Colon (tissue), 2 donors: ENCODE measurements around the gene DNAJC5.
"Not testable (repeated sequence)": the region's sequence is repeated elsewhere in the genome, so short reads cannot be mapped to it uniquely, and the experiment has no call there.

Source experiments
- FAIRE-seq: peaks from 2 replicates; lab custom pipeline; 2012; peaks lifted over from hg19 to GRCh38; lab: Jason Lieb, UNC
- donor health status: control.
- donor health status: control.

The DNAJC5 gene, protein sequence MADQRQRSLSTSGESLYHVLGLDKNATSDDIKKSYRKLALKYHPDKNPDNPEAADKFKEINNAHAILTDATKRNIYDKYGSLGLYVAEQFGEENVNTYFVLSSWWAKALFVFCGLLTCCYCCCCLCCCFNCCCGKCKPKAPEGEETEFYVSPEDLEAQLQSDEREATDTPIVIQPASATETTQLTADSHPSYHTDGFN

GRCh38 chr20:63894358-63895201, at the start of gene DNAJC5:
Gene DNAJC5, plus strand, starts transcription at chr20:63895126. Its CDS starts 33,220 bp downstream, at chr20:63928346.
- FAIRE-seq = no peak

DNA sequence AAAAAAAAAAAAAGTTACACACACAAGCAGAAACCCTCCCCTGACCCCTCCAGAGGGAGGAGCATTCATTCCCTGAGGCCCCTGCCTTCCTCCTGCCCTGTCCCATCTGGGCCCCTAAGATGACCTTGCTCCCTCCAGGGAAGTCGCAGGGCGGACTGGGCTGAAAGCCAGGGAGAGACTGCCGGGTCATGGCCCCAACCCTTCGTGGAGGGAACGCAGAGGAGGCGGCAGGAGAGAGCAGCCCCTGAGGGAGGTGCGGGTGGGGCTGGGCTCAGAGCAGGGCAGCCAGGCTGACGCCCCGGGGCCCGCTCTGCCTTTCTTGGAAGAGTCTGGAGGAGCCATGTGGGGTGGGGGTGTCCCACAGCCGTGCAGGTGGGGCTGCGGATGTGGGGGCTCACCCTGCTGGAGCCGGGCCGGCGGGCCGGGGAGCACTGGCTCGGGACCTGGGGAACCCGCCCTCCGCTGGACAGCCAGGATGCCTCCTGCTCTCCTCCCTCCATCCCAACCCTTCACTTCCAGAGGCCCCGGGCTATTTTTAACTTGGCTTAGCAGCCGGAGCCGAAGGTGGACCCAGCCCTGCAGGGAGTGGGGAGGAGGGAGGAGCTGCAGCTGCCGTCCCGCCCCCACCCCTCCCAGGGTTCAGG, 48.7 kb upstream of the DNAJC5 start:
- FAIRE-seq = no peak

GRCh38 chr20:63846888-63847236, 48.1 kb upstream of the DNAJC5 start:
- FAIRE-seq = no peak

GRCh38 chr20:63847237-63848002, 47.5 kb upstream of the DNAJC5 start:
- FAIRE-seq = no peak

DNA sequence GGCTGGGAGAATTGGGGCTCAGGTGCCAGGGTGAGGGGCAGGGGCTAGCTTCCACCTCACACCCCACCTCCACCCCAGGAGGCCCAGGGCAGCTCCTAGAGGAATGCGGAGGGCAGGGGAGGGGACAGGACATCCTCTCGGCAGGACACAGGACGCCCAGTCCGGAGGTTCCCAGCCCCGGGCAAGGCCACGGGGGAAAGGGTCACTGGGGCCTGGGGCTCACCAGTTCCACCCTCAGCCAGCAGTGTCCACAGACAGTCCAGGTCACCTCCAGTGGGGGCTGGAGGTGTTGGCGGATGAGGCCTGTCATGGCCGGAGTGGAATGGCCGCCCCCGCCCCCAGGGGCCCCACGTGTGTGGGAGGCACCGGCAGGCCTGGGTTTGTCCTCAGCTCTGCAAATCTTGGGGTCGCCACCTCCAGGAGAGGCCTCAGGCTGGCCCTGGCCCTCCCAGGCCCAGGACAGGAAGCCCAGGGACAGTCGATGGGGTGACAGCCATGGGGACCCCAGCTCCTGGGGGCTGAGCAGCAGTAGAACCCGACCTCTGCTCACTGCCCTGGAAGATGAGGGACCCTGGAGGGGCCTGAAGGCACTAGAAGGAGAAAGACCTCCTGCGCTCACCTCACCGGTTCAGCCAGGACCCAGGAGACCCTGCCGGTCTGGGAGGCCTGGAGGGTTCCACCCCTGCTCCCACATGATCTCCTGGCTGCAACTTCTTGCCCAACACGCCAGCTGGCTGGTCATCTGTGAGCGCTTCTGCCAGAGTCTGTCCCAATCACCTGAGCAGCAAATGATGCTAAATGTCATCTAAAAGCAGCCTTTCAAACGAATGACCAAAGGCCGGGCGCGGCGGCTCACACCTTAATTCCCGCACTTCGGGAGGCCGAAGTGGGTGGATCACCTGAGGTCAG, 46.7 kb upstream of the DNAJC5 start:
- FAIRE-seq = no peak

GRCh38 chr20:63850689-63851547, 44.0 kb upstream of the DNAJC5 start:
- FAIRE-seq = no peak

- FAIRE-seq = not testable (repeated sequence)
These were observed 43.4 kb upstream of the DNAJC5 start for GRCh38 chr20:63851548-63851943.

DNA sequence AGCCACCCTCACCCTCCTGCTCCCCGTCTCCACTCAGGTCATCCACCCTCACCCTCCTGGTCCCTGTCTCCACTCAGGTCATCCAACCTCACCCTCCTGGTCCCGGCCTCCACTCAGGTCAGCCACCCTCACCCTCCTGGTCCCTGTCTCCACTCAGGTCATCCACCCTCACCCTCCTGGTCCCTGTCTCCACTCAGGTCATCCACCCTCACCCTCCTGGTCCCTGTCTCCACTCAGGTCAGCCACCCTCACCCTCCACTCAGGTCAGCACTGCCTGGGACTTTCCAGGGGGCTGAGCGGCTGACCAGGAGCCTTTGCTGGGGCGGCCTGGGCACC, 41.2 kb upstream of the DNAJC5 start:
- FAIRE-seq = not testable (repeated sequence)

GRCh38 chr20:63854069-63854765, 40.7 kb upstream of the DNAJC5 start:
- no peak for FAIRE-seq

- no peak for FAIRE-seq
These were observed 40.1 kb upstream of the DNAJC5 start for GRCh38 chr20:63854766-63855362.

DNA sequence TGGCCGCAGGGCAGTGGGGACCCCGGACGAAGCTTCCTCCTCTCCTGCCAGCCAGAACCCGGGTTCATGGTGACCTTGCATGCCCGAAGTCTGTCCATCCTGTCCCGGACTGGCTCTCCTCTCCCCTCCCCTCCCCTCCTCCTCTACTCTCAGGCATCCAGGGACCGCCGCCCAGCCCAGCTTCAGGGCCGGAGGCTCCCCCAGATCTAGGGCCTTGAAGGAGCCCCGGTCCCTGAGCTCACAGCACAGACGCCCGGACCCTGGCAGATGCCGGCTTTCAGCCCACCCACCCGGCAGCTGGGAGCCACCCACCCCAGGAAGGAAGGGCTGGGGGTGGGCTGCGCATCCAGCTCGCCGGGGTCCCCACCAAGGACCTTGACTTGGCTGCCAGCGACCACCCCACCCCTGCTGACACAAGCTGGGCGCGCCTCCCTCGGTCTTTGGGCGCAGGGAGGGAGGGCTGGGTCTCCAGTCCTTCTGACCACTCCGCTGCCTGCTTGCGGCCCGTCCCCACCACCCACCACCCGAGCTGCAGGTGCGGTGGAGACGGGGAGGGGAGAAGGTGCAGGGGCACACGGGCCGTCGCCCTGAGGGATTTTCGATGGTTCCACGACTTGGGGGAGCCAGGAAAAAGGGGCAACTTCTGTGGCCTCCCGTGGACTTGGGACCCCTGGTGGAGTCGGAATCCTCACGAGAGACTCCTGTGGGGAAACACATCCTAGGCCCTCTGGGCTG, 39.4 kb upstream of the DNAJC5 start:
- FAIRE-seq = no peak

- FAIRE-seq = no peak
These were observed 38.8 kb upstream of the DNAJC5 start for GRCh38 chr20:63856098-63856511.

GRCh38 chr20:63857764-63858392, 37.0 kb upstream of the DNAJC5 start:
- FAIRE-seq = no peak

GRCh38 chr20:63858393-63859165, 36.3 kb upstream of the DNAJC5 start:
- no peak for FAIRE-seq

DNA sequence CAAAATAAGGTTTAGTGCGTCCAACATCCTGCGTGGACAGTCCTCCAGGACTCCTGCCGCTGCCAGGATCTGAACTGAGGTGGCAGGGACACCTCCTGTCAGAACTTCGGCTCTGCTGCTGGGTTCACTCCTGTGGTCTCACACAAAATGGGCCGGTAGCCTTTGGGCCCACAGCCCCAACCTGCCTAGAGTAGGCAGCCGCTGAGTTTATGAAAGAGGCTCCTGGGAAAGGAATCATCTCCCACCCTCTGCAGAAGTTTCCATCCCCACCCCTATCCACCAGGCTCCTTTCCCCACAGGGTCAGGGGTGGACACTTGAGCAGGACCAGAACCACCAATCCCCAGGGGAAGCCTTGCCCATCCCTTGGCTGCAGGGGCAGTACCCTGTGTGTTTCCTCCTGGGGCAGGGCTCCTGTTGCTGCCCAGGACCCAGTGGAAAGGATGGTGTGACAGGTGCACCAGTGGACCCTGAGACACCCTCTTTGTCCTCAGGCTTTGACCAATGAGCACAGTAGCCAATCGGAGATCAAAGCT, 35.7 kb upstream of the DNAJC5 start:
- FAIRE-seq = no peak

- FAIRE-seq = no peak
These were observed 34.4 kb upstream of the DNAJC5 start for GRCh38 chr20:63860325-63861051.
